PFSK-1 (cell line): ENCODE results near the gene HSDL2.

Experiments
- FOXP2 ChIP-seq: optimal IDR thresholded peaks from 2 replicates; pipeline ENCODE3; 2011; ENCODE audit warnings: borderline replicate concordance, control low read depth, inconsistent platforms; ENCODE audit not compliant: insufficient read depth; ENCODE audit errors: extremely low read length, extremely low read depth
- POLR2AphosphoS5 ChIP-seq: IDR thresholded peaks from 2 replicates; pipeline ENCODE4 v1.6.1; 2012; ENCODE audit warnings: low read depth, mild to moderate bottlenecking, control low read depth, low read length, moderate library complexity
- REST ChIP-seq, 2 experiments: IDR thresholded peaks; 2 replicates each; pipeline versions ENCODE4 v1.6.1 to v1.8.0; 2011 to 2012; ENCODE audit warnings: low read depth in 2 of 2, low read length in 2 of 2, control low read depth in 1 of 2, inconsistent platforms in 1 of 2, mild to moderate bottlenecking in 1 of 2, moderate library complexity in 1 of 2; ENCODE audit not compliant: insufficient read depth in 1 of 2
- SIN3A ChIP-seq: IDR thresholded peaks from 2 replicates; pipeline ENCODE4 v1.6.1; 2012; ENCODE audit warnings: mild to moderate bottlenecking, low read length, moderate library complexity, borderline replicate concordance; ENCODE audit not compliant: insufficient read depth
- TAF1 ChIP-seq: IDR thresholded peaks from 2 replicates; pipeline ENCODE4 v1.6.1; 2012; ENCODE audit warnings: low read length, control low read depth, borderline replicate concordance; ENCODE audit not compliant: insufficient read depth

GRCh38 chr9:112377087-112377486, 2.8 kb upstream of the HSDL2 start:
- TF ChIP-seq TAF1 = no peak
- no peak for TF ChIP-seq POLR2AphosphoS5
- TF ChIP-seq SIN3A = no peak
- no peak for TF ChIP-seq REST (IDR thresholded peaks at IDR 0.05; ENCODE audit: insufficient read depth in 1 of 2, low read depth in 2 of 2, low read length in 2 of 2)
- no peak for TF ChIP-seq FOXP2
